ENCODE measurements around the gene CACNA1C. TPM values are rescaled to one million over a fixed set of nuclear protein-coding genes. Genes with fewer than 3 reads are reported as not detected.

Gene CACNA1C
- total RNA-seq, 1 experiment from 2014 or later, result 1.1 TPM

DNA sequence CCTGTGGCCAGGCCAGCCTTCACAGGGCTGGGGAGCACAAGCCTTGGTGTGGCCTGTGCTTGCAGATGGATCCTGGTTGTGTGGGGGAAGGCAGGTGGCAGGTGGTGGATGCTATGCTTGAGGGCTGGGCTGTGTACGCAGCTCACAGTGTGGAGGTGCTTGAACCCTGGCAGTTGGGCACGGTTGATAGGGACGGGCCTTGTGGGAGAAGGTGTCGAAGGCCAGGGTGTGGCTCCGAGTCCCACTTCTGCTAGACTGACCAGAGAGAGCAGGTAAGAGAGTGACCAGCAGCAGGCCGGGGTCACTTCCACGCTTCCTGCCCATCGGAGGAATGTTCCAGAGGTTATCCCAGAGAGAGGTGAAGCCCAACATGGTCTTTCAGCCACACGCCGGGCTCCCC is 85.5 kb downstream of the CACNA1C start:
- Histone ChIP-seq H2BK12ac (ENCODE audit: insufficient read length, low read depth, low read length) (no peak overlapping the region), H4K8ac (replicated peaks; ENCODE audit: insufficient read length, low read depth, low read length) (no peak overlapping the region), H2BK20ac (ENCODE audit: low read depth, low read length, poor library complexity, severe bottlenecking) (no peak overlapping the region), H2BK5ac (ENCODE audit: insufficient read length, low read length) (no peak overlapping the region), H3K23me2 (ENCODE audit: insufficient read length, low read depth, low read length, poor library complexity, severe bottlenecking) (no peaks in the 10 kb centered on the region), H2AK5ac (ENCODE audit: insufficient read length, low read length) (no peak overlapping the region), H3K56ac (ENCODE audit: insufficient read length, low read depth, low read length) (no peak overlapping the region), H3K27ac (ENCODE audit: insufficient read length, low read depth, low read length) (no peak overlapping the region), H3K4me1 (ENCODE audit: insufficient read depth, low read length) (peaks cover 2% of the 10 kb centered on the region; the same call in 1 of the 2 replicates), H4K91ac (ENCODE audit: insufficient read length, low read depth, low read length) (no peak overlapping the region), H3K14ac (ENCODE audit: insufficient read depth, low read length) (no peak overlapping the region; the same call in 1 of the 2 replicates), H3K79me1 (ENCODE audit: insufficient read depth, low read depth, low read length, poor library complexity, severe bottlenecking) (no peaks in the 10 kb centered on the region), H3K4me2 (ENCODE audit: insufficient read depth, insufficient read length, low read length) (no peak overlapping the region), H3K9ac (ENCODE audit: extremely low read depth, insufficient read length, low read length) (no peak overlapping the region), H3K18ac (ENCODE audit: insufficient read length, low read depth, low read length) (no peak overlapping the region), H3T11ph (ENCODE audit: low read length) (no peak overlapping the region), H3K27me3 (ENCODE audit: insufficient read depth, low read length) (no peaks in the 10 kb centered on the region), H3K23ac (ENCODE audit: insufficient read length, low read depth, low read length) (no peak overlapping the region), H2BK15ac (ENCODE audit: low read depth, low read length) (no peak overlapping the region), H3K9me3 (ENCODE audit: control insufficient read depth, low read depth, low read length) (no peaks in the 10 kb centered on the region), H3K79me2 (ENCODE audit: insufficient read depth, low read length) (no peaks in the 10 kb centered on the region), H4K5ac (ENCODE audit: insufficient read length, low read depth, low read length) (no peak overlapping the region), H4K20me1 (ENCODE audit: control insufficient read depth, insufficient read depth, insufficient read length) (no peaks in the 10 kb centered on the region), H3K4ac (ENCODE audit: low read depth, low read length) (no peak overlapping the region), H2AFZ (ENCODE audit: low read length) (no peak overlapping the region), H2BK120ac (ENCODE audit: low read depth, low read length, poor library complexity, severe bottlenecking) (no peak overlapping the region)
- Mint-ChIP-seq H3K4me3 (no peak overlapping the region), H3K27me3 (ENCODE audit: low read depth) (no peaks in the 10 kb centered on the region; the same call in none of the 2 replicates), H3K36me3 (ENCODE audit: insufficient read depth in 1 of 3, low read depth in 3 of 3) (peaks cover 1 to 14% (median 3%) of the 10 kb centered on the region in 3 experiments; a peak in 4 of 7 replicates), H3K4me1 (peaks cover 6 to 9% of the 10 kb centered on the region in 2 experiments), H3K27ac (peak overlapping the region in 1 of 3 experiments; percentile 57; a peak in 1 of 7 replicates), H3K9me3 (peaks cover 1 to 3% of the 10 kb centered on the region in 2 experiments; a peak in 2 of 5 replicates)
- WGBS (ENCODE audit: extremely low coverage, insufficient read length, low lambda C conversion rate), result no CpG with 5 or more reads among the region's 10 CpGs
- no peak for DNase-seq
- TF ChIP-seq, protein P1, sequence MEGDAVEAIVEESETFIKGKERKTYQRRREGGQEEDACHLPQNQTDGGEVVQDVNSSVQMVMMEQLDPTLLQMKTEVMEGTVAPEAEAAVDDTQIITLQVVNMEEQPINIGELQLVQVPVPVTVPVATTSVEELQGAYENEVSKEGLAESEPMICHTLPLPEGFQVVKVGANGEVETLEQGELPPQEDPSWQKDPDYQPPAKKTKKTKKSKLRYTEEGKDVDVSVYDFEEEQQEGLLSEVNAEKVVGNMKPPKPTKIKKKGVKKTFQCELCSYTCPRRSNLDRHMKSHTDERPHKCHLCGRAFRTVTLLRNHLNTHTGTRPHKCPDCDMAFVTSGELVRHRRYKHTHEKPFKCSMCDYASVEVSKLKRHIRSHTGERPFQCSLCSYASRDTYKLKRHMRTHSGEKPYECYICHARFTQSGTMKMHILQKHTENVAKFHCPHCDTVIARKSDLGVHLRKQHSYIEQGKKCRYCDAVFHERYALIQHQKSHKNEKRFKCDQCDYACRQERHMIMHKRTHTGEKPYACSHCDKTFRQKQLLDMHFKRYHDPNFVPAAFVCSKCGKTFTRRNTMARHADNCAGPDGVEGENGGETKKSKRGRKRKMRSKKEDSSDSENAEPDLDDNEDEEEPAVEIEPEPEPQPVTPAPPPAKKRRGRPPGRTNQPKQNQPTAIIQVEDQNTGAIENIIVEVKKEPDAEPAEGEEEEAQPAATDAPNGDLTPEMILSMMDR (conservative IDR thresholded peaks at IDR 0.05), result no peak

Data from H9 (cell line).